Measurements from ENCODE around the gene FBXW9. TPM values are rescaled to one million over a fixed set of nuclear protein-coding genes. Genes with fewer than 3 reads are reported as not detected.
"Not testable (repeated sequence)": the region's sequence is repeated elsewhere in the genome, so short reads cannot be mapped to it uniquely, and the experiment has no call there.

FBXW9 gene
- total RNA-seq, 1 experiment from 2014 or later, result 21.2 TPM

- Histone ChIP-seq H3K36me3 (replicated peaks; ENCODE audit: control insufficient read depth, insufficient read depth, low read length) (peaks cover 48% of the 10 kb centered on the region), H3K27me3 (ENCODE audit: control insufficient read depth, insufficient read depth, low read length) (no peaks in the 10 kb centered on the region), H3K4me3 (ENCODE audit: insufficient read depth, low read depth, low read length) (no peak overlapping the region)
- peak; percentile 43 for DNase-seq
Observed at GRCh38 chr19:12701596-12702282, 5.3 kb upstream of the FBXW9 start.

- no peak for DNase-seq
- Histone ChIP-seq H3K27me3 (ENCODE audit: control insufficient read depth, insufficient read depth, low read length) (no peaks in the 10 kb centered on the region), H3K4me3 (ENCODE audit: insufficient read depth, low read depth, low read length) (no peak overlapping the region), H3K36me3 (replicated peaks; ENCODE audit: control insufficient read depth, insufficient read depth, low read length) (peaks cover 27% of the 10 kb centered on the region)
Observed at GRCh38 chr19:12698138-12698537, 1.7 kb upstream of the FBXW9 start.

GRCh38 chr19:12697425-12697824 is 994 bp upstream of the FBXW9 start:
- peaks cover 22% of the 10 kb centered on the region for H3K36me3 ChIP-seq (replicated peaks; ENCODE audit: control insufficient read depth, insufficient read depth, low read length)
- not testable (repeated sequence) for H3K4me3 ChIP-seq (ENCODE audit: insufficient read depth, low read depth, low read length); DNase-seq; H3K27me3 ChIP-seq (ENCODE audit: control insufficient read depth, insufficient read depth, low read length)

- H3K4me3 ChIP-seq (ENCODE audit: insufficient read depth, low read depth, low read length), result peak overlapping the region; percentile 81
- H3K36me3 ChIP-seq (replicated peaks; ENCODE audit: control insufficient read depth, insufficient read depth, low read length), result peaks cover 10% of the 10 kb centered on the region
- H3K27me3 ChIP-seq (ENCODE audit: control insufficient read depth, insufficient read depth, low read length), result no peaks in the 10 kb centered on the region
- DNase-seq, result no peak
Observed at GRCh38 chr19:12695997-12696365, 450 bp downstream of the FBXW9 start.

- H3K4me3 ChIP-seq (ENCODE audit: insufficient read depth, low read depth, low read length), result peak overlapping the region; percentile 2; the same call in 1 of the 2 replicates
- no peak for DNase-seq
- H3K36me3 ChIP-seq (replicated peaks; ENCODE audit: control insufficient read depth, insufficient read depth, low read length), result peaks cover 9% of the 10 kb centered on the region
- H3K27me3 ChIP-seq (ENCODE audit: control insufficient read depth, insufficient read depth, low read length), result no peaks in the 10 kb centered on the region
Observed at GRCh38 chr19:12695514-12695913, 917 bp downstream of the FBXW9 start.

- Histone ChIP-seq H3K4me3 (ENCODE audit: insufficient read depth, low read depth, low read length) (no peak overlapping the region), H3K27me3 (ENCODE audit: control insufficient read depth, insufficient read depth, low read length) (no peaks in the 10 kb centered on the region), H3K36me3 (replicated peaks; ENCODE audit: control insufficient read depth, insufficient read depth, low read length) (peaks cover 8% of the 10 kb centered on the region)
- DNase-seq, result no peak
Observed at GRCh38 chr19:12695096-12695495, 1.3 kb downstream of the FBXW9 start.

GRCh38 chr19:12694641-12695040 is 1.8 kb downstream of the FBXW9 start:
- H3K4me3 ChIP-seq (ENCODE audit: insufficient read depth, low read depth, low read length), result no peak overlapping the region
- peaks cover 4% of the 10 kb centered on the region for H3K36me3 ChIP-seq (replicated peaks; ENCODE audit: control insufficient read depth, insufficient read depth, low read length)
- peak; percentile 37 for DNase-seq
- no peaks in the 10 kb centered on the region for H3K27me3 ChIP-seq (ENCODE audit: control insufficient read depth, insufficient read depth, low read length)

- DNase-seq, result no peak
- H3K36me3 ChIP-seq (replicated peaks; ENCODE audit: control insufficient read depth, insufficient read depth, low read length), result peaks cover 2% of the 10 kb centered on the region; the same call in 1 of the 2 replicates
Observed at GRCh38 chr19:12692960-12693359, 3.5 kb downstream of the FBXW9 start.

GRCh38 chr19:12689581-12690216 is 6.7 kb downstream of the FBXW9 start:
- peak; percentile 52 for DNase-seq
- Histone ChIP-seq H3K36me3 (replicated peaks; ENCODE audit: control insufficient read depth, insufficient read depth, low read length) (peaks cover 2% of the 10 kb centered on the region; the same call in 1 of the 2 replicates), H3K27me3 (ENCODE audit: control insufficient read depth, insufficient read depth, low read length) (no peaks in the 10 kb centered on the region), H3K4me3 (ENCODE audit: insufficient read depth, low read depth, low read length) (no peak overlapping the region)

More at GRCh38 chr19:12692960-12693359, 3.5 kb downstream of the FBXW9 start:
- no peaks in the 10 kb centered on the region for H3K27me3 ChIP-seq (ENCODE audit: control insufficient read depth, insufficient read depth, low read length)
- H3K4me3 ChIP-seq (ENCODE audit: insufficient read depth, low read depth, low read length), result no peak overlapping the region

- no peak overlapping the region for H3K4me3 ChIP-seq (ENCODE audit: insufficient read depth, low read depth, low read length)
- DNase-seq, result no peak
- H3K36me3 ChIP-seq (replicated peaks; ENCODE audit: control insufficient read depth, insufficient read depth, low read length), result peaks cover 2% of the 10 kb centered on the region; the same call in 1 of the 2 replicates
- no peaks in the 10 kb centered on the region for H3K27me3 ChIP-seq (ENCODE audit: control insufficient read depth, insufficient read depth, low read length)
Observed at GRCh38 chr19:12689012-12689411, 7.4 kb downstream of the FBXW9 start.

GRCh38 chr19:12687496-12688196 is 8.8 kb downstream of the FBXW9 start, which contains the start of gene GNG14:
GNG14 (plus strand) TSS chr19:12687998; CDS start chr19:12688049, 51 bp downstream.
- H3K4me3 ChIP-seq (ENCODE audit: insufficient read depth, low read depth, low read length), result no peak within 1 kb of the TSS
- DNase-seq, result peak; percentile 56
- no peaks in the 10 kb centered on the region for H3K27me3 ChIP-seq (ENCODE audit: control insufficient read depth, insufficient read depth, low read length)
- no peaks in the 10 kb centered on the region for H3K36me3 ChIP-seq (replicated peaks; ENCODE audit: control insufficient read depth, insufficient read depth, low read length)

GRCh38 chr19:12685831-12686230 is 10.6 kb downstream of the FBXW9 start:
- no peaks in the 10 kb centered on the region for H3K36me3 ChIP-seq (replicated peaks; ENCODE audit: control insufficient read depth, insufficient read depth, low read length)
- DNase-seq, result no peak
- no peaks in the 10 kb centered on the region for H3K27me3 ChIP-seq (ENCODE audit: control insufficient read depth, insufficient read depth, low read length)
- H3K4me3 ChIP-seq (ENCODE audit: insufficient read depth, low read depth, low read length), result no peak overlapping the region

- Histone ChIP-seq H3K27me3 (ENCODE audit: control insufficient read depth, insufficient read depth, low read length) (no peaks in the 10 kb centered on the region), H3K4me3 (ENCODE audit: insufficient read depth, low read depth, low read length) (peak within 1 kb of the TSS; percentile 100), H3K36me3 (replicated peaks; ENCODE audit: control insufficient read depth, insufficient read depth, low read length) (peaks cover 16% of the 10 kb centered on the region)
- DNase-seq, result peak; percentile 96
Observed at GRCh38 chr19:12681074-12681987, 15.1 kb downstream of the FBXW9 start, which contains the start of gene DHPS. DHPS (minus strand) TSS chr19:12681880; CDS start chr19:12681766, 114 bp downstream.

- Histone ChIP-seq H3K36me3 (replicated peaks; ENCODE audit: control insufficient read depth, insufficient read depth, low read length) (peaks cover 25% of the 10 kb centered on the region), H3K4me3 (ENCODE audit: insufficient read depth, low read depth, low read length) (no peak overlapping the region), H3K27me3 (ENCODE audit: control insufficient read depth, insufficient read depth, low read length) (no peaks in the 10 kb centered on the region)
- no peak for DNase-seq
Observed at GRCh38 chr19:12680034-12680433, 16.4 kb downstream of the FBXW9 start.
